ENCODE results near the gene SPART. TPM values are rescaled to one million over a fixed set of nuclear protein-coding genes. Genes with fewer than 3 reads are reported as not detected.

The SPART gene
- total and polyA plus RNA-seq, 3 donors from 2014 or later, result 43.3 to 66.2 (median 48.9) TPM

DNA sequence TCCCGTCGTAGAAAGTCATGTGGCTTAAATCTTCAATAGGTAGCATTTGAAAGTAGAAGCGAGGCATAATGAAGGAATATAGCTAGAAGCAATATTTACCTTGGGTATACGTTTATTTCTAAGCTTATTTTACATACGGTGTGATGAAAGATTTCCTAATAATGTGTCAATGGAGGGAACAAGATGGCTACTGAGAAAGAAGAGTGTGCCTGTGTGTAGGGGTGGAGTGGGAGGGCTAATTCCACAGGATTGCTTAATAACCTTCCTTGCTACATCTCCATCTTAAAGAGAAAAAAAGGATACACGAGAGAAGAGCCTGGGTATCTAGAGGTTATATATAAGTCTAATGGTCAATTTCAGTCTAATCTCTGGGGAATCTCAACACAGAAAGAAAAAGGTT is 2.0 kb downstream of the SPART start:
- 41 to 50% methylated on average over 6 of the region's 6 CpGs for WGBS, 2 donors
- no peak for DNase-seq
- H3K4me3 ChIP-seq, result peak overlapping the region; percentile 90 to 95
- H3K4me1 ChIP-seq, result peaks cover 18% of the 10 kb centered on the region
- no peaks in the 10 kb centered on the region for H3K36me3 ChIP-seq (ENCODE audit: low read depth, missing control alignments)
- intact Hi-C loops (cut with DNase I; ENCODE audit: low total_unique reads), result no loop called here
- peak overlapping the region; percentile 99 to 100 for H3K27ac ChIP-seq
- TF ChIP-seq, protein P1, sequence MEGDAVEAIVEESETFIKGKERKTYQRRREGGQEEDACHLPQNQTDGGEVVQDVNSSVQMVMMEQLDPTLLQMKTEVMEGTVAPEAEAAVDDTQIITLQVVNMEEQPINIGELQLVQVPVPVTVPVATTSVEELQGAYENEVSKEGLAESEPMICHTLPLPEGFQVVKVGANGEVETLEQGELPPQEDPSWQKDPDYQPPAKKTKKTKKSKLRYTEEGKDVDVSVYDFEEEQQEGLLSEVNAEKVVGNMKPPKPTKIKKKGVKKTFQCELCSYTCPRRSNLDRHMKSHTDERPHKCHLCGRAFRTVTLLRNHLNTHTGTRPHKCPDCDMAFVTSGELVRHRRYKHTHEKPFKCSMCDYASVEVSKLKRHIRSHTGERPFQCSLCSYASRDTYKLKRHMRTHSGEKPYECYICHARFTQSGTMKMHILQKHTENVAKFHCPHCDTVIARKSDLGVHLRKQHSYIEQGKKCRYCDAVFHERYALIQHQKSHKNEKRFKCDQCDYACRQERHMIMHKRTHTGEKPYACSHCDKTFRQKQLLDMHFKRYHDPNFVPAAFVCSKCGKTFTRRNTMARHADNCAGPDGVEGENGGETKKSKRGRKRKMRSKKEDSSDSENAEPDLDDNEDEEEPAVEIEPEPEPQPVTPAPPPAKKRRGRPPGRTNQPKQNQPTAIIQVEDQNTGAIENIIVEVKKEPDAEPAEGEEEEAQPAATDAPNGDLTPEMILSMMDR (IDR thresholded peaks at IDR 0.05), result no peak
- no peak for TF ChIP-seq POLR2A (IDR thresholded peaks at IDR 0.05)
- no peaks in the 10 kb centered on the region for H3K27me3 ChIP-seq
- no peaks in the 10 kb centered on the region for H3K9me3 ChIP-seq

DNA sequence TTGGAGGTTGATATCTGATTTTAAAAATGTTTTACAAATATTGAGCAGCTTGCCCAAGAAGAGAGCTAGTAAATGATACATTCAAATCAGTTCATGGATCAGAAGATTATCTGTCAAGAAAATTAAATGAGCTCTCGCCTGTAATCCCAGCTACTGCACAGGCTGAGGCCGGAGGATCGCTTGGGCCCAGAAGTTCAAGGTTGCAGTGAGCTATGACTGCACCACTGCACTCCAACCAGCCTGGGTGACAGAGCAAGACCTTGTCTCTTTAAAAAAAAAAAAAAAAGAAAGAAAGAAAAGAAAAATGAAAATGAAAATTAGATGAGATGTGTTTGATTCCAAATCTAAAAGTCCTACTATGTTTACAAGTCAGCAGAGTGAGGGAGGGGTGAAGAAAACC is 2.4 kb downstream of the SPART start:
- peaks cover 18% of the 10 kb centered on the region for H3K4me1 ChIP-seq
- intact Hi-C loops (cut with DNase I; ENCODE audit: low total_unique reads), result no loop called here
- DNase-seq, result peak; percentile 29
- H3K4me3 ChIP-seq, result peak overlapping the region in 1 of 2 donors; percentile 95
- no peaks in the 10 kb centered on the region for H3K36me3 ChIP-seq (ENCODE audit: low read depth, missing control alignments)
- H3K9me3 ChIP-seq, result no peaks in the 10 kb centered on the region
- H3K27me3 ChIP-seq, result no peaks in the 10 kb centered on the region
- H3K27ac ChIP-seq, result peak overlapping the region; percentile 99 to 100
- no peak for TF ChIP-seq POLR2A (IDR thresholded peaks at IDR 0.05)
- TF ChIP-seq, protein P1 (IDR thresholded peaks at IDR 0.05), result no peak
- WGBS, 2 donors, result 14 to 17% methylated on average over 3 of the region's 3 CpGs

DNA sequence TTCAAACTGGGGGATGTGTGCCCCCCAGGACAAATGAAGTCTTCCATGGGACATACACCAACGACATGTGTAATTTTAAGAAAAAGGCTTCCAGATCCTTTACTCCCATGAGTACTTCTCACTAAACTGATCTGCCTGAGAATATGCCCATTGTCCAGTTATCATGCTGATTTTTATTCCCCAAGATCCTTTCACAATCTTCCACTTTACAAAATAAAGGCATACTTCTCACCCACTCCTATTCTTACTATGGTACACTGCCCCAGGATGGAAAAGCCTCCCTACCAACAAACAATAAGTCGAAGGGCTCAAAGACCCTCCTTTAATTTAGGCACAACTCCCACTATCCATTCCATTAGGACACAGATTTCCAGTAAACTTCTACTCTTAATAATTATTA is 3.5 kb downstream of the SPART start:
- H3K4me1 ChIP-seq, result peaks cover 18% of the 10 kb centered on the region
- 60 to 74% methylated on average over 2 of the region's 2 CpGs for WGBS, 2 donors
- H3K27ac ChIP-seq, result peak overlapping the region in 1 of 2 donors; percentile 43
- no peaks in the 10 kb centered on the region for H3K36me3 ChIP-seq (ENCODE audit: low read depth, missing control alignments)
- no peaks in the 10 kb centered on the region for H3K9me3 ChIP-seq
- intact Hi-C loops (cut with DNase I; ENCODE audit: low total_unique reads), result no loop called here
- no peaks in the 10 kb centered on the region for H3K27me3 ChIP-seq
- no peak for DNase-seq
- TF ChIP-seq, protein P1 (IDR thresholded peaks at IDR 0.05), result no peak
- no peak for TF ChIP-seq POLR2A (IDR thresholded peaks at IDR 0.05)
- no peak overlapping the region for H3K4me3 ChIP-seq

DNA sequence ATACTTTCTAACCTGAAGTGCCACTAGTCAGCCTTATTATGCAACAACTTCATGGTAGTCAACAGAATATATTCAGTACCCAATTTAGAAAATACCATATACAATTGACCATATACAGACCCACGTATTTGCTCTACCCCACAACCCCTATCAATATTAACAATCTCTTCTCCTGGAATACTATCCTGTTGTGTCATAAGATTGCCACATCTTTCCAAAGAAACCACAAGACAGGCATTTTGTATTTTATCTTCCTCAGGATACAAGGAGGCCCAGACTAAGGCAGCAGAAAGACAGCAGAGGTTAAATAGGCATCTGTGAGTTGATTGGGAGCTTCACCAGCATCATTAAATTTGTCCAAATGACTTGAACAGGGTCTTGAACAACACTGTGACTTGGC is 4.5 kb downstream of the SPART start:
- Histone ChIP-seq H3K9me3 (no peaks in the 10 kb centered on the region), H3K4me3 (no peak overlapping the region), H3K27ac (no peak overlapping the region), H3K27me3 (no peaks in the 10 kb centered on the region), H3K36me3 (ENCODE audit: low read depth, missing control alignments) (no peaks in the 10 kb centered on the region), H3K4me1 (peaks cover 12% of the 10 kb centered on the region)
- DNase-seq, result no peak
- TF ChIP-seq POLR2A (IDR thresholded peaks at IDR 0.05), result no peak
- TF ChIP-seq, protein P1 (IDR thresholded peaks at IDR 0.05), result no peak
- intact Hi-C loops (cut with DNase I; ENCODE audit: low total_unique reads), result no loop called here
- WGBS, 2 donors, result 79 to 81% methylated on average over 1 of the region's 1 CpG

DNA sequence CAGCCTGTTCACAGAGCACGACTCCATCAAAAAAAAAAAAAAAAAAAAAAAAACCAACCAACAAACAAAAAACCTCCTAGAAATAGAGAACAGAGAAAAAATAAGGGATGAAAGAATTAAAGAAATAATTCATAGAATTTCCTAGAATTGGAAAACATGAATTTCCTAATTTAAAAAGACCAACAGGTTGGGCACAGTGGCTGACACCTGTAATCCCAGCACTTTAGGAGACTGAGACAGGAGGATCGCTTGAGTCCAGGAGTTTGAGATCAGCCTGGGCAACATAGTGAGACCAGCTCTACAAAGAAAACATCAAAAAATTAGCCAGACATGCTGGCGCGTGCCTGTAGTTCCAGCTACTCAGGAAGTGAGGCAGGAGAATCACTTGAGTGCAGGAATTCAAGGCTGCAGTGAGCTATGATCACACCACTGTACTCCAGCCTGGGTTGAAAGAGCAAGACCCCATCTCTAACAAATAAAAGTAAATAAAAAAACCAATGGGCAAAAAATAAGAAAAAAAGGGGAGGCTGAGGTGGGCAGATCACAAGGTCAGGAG is 6.5 kb downstream of the SPART start:
- no peak for DNase-seq
- Histone ChIP-seq H3K27ac (no peak overlapping the region), H3K4me3 (no peak overlapping the region), H3K27me3 (no peaks in the 10 kb centered on the region), H3K9me3 (no peaks in the 10 kb centered on the region), H3K36me3 (ENCODE audit: low read depth, missing control alignments) (no peaks in the 10 kb centered on the region), H3K4me1 (peaks cover 12% of the 10 kb centered on the region)
- no peak for TF ChIP-seq POLR2A (IDR thresholded peaks at IDR 0.05)
- TF ChIP-seq, protein P1 (IDR thresholded peaks at IDR 0.05), result no peak
- WGBS, 2 donors, result 93 to 94% methylated on average over 4 of the region's 4 CpGs
- intact Hi-C loops (cut with DNase I; ENCODE audit: low total_unique reads), result no loop called here
